ENCODE data around the gene RAB24.
"Not testable (repeated sequence)": the region's sequence is repeated elsewhere in the genome, so short reads cannot be mapped to it uniquely, and the experiment has no call there.

RAB24 gene

GRCh38 chr5:177270653-177271052 lies 32.9 kb downstream of the RAB24 start:
- Mint-ChIP-seq H3K4me1 (ENCODE audit: low read depth) (peaks cover 4% of the 10 kb centered on the region), H3K36me3 (ENCODE audit: low read depth) (peaks cover 52% of the 10 kb centered on the region), H3K4me3 (no peak overlapping the region), H3K27me3 (ENCODE audit: low read depth) (no peaks in the 10 kb centered on the region), H3K9me3 (no peaks in the 10 kb centered on the region), H3K27ac (no peak overlapping the region)
- DNase-seq (ENCODE audit: low spot score), result no peak

- no peak for DNase-seq (ENCODE audit: low spot score)
- no peaks in the 10 kb centered on the region for H3K27me3 Mint-ChIP-seq (ENCODE audit: low read depth)
- H3K4me3 Mint-ChIP-seq, result no peak overlapping the region
- peaks cover 4% of the 10 kb centered on the region for H3K4me1 Mint-ChIP-seq (ENCODE audit: low read depth)
- no peaks in the 10 kb centered on the region for H3K9me3 Mint-ChIP-seq
- H3K27ac Mint-ChIP-seq, result peak overlapping the region; percentile 34
- peaks cover 53% of the 10 kb centered on the region for H3K36me3 Mint-ChIP-seq (ENCODE audit: low read depth)
Measured at GRCh38 chr5:177269976-177270375, 33.5 kb downstream of the RAB24 start.

GRCh38 chr5:177269232-177269895 lies 34.2 kb downstream of the RAB24 start:
- no peak for DNase-seq (ENCODE audit: low spot score)
- no peak overlapping the region for H3K4me3 Mint-ChIP-seq
- H3K9me3 Mint-ChIP-seq, result no peaks in the 10 kb centered on the region
- peaks cover 4% of the 10 kb centered on the region for H3K4me1 Mint-ChIP-seq (ENCODE audit: low read depth)
- H3K27me3 Mint-ChIP-seq (ENCODE audit: low read depth), result no peaks in the 10 kb centered on the region
- H3K27ac Mint-ChIP-seq, result no peak overlapping the region
- H3K36me3 Mint-ChIP-seq (ENCODE audit: low read depth), result peaks cover 54% of the 10 kb centered on the region

GRCh38 chr5:177265395-177265794 lies 38.1 kb downstream of the RAB24 start:
- Mint-ChIP-seq H3K4me1 (ENCODE audit: low read depth) (peaks cover 8% of the 10 kb centered on the region), H3K27ac (no peak overlapping the region), H3K4me3 (no peak overlapping the region), H3K36me3 (ENCODE audit: low read depth) (peaks cover 60% of the 10 kb centered on the region), H3K9me3 (no peaks in the 10 kb centered on the region), H3K27me3 (ENCODE audit: low read depth) (no peaks in the 10 kb centered on the region)
- no peak for DNase-seq (ENCODE audit: low spot score)

GRCh38 chr5:177264178-177264577 lies 39.3 kb downstream of the RAB24 start:
- Mint-ChIP-seq H3K4me3 (no peak overlapping the region), H3K4me1 (ENCODE audit: low read depth) (peaks cover 7% of the 10 kb centered on the region), H3K27me3 (ENCODE audit: low read depth) (no peaks in the 10 kb centered on the region), H3K36me3 (ENCODE audit: low read depth) (peaks cover 62% of the 10 kb centered on the region), H3K27ac (peak overlapping the region; percentile 41), H3K9me3 (no peaks in the 10 kb centered on the region)
- DNase-seq (ENCODE audit: low spot score), result no peak

- no peaks in the 10 kb centered on the region for H3K27me3 Mint-ChIP-seq (ENCODE audit: low read depth)
- H3K4me1 Mint-ChIP-seq (ENCODE audit: low read depth), result peaks cover 6% of the 10 kb centered on the region
- peaks cover 62% of the 10 kb centered on the region for H3K36me3 Mint-ChIP-seq (ENCODE audit: low read depth)
- no peaks in the 10 kb centered on the region for H3K9me3 Mint-ChIP-seq
- H3K4me3 Mint-ChIP-seq, result no peak overlapping the region
- DNase-seq (ENCODE audit: low spot score), result no peak
- no peak overlapping the region for H3K27ac Mint-ChIP-seq
Measured at GRCh38 chr5:177261510-177261909, 42.0 kb downstream of the RAB24 start.

GRCh38 chr5:177260961-177261360 lies 42.6 kb downstream of the RAB24 start:
- Mint-ChIP-seq H3K27ac (no peak overlapping the region), H3K9me3 (no peaks in the 10 kb centered on the region)

GRCh38 chr5:177258711-177259110 lies 44.8 kb downstream of the RAB24 start:
- not testable (repeated sequence) for H3K9me3 Mint-ChIP-seq; H3K4me3 Mint-ChIP-seq; H3K27me3 Mint-ChIP-seq (ENCODE audit: low read depth); H3K27ac Mint-ChIP-seq; DNase-seq (ENCODE audit: low spot score)
- H3K36me3 Mint-ChIP-seq (ENCODE audit: low read depth), result peaks cover 62% of the 10 kb centered on the region
- peaks cover 12% of the 10 kb centered on the region for H3K4me1 Mint-ChIP-seq (ENCODE audit: low read depth)

More at GRCh38 chr5:177260961-177261360, 42.6 kb downstream of the RAB24 start:
- peaks cover 6% of the 10 kb centered on the region for H3K4me1 Mint-ChIP-seq (ENCODE audit: low read depth)
- H3K36me3 Mint-ChIP-seq (ENCODE audit: low read depth), result peaks cover 60% of the 10 kb centered on the region
- no peaks in the 10 kb centered on the region for H3K27me3 Mint-ChIP-seq (ENCODE audit: low read depth)
- DNase-seq (ENCODE audit: low spot score), result no peak
- no peak overlapping the region for H3K4me3 Mint-ChIP-seq

GRCh38 chr5:177256296-177256695 lies 47.2 kb downstream of the RAB24 start:
- peaks cover 6% of the 10 kb centered on the region for H3K4me1 Mint-ChIP-seq (ENCODE audit: low read depth)
- peaks cover 56% of the 10 kb centered on the region for H3K36me3 Mint-ChIP-seq (ENCODE audit: low read depth)
- no peak overlapping the region for H3K27ac Mint-ChIP-seq
- no peak for DNase-seq (ENCODE audit: low spot score)
- H3K27me3 Mint-ChIP-seq (ENCODE audit: low read depth), result no peaks in the 10 kb centered on the region
- H3K9me3 Mint-ChIP-seq, result no peaks in the 10 kb centered on the region
- H3K4me3 Mint-ChIP-seq, result no peak overlapping the region

GRCh38 chr5:177253252-177253651 lies 50.3 kb downstream of the RAB24 start:
- peaks cover 6% of the 10 kb centered on the region for H3K4me1 Mint-ChIP-seq (ENCODE audit: low read depth)
- H3K9me3 Mint-ChIP-seq, result no peaks in the 10 kb centered on the region
- DNase-seq (ENCODE audit: low spot score), result no peak
- H3K4me3 Mint-ChIP-seq, result no peak overlapping the region
- H3K27ac Mint-ChIP-seq, result no peak overlapping the region
- peaks cover 47% of the 10 kb centered on the region for H3K36me3 Mint-ChIP-seq (ENCODE audit: low read depth)
- H3K27me3 Mint-ChIP-seq (ENCODE audit: low read depth), result no peaks in the 10 kb centered on the region

All from T-helper 2 cell treated with Interferon-gamma antibody and Interleukin-4, amounts not matched to agents 5 μg/mL and 100 μg/mL, for 36 hours (primary cell).